NCI-H1436 treated with DMSO at 0.1 percent for 48 hours (cell line): ENCODE data around the gene TARS3.
"Not testable (repeated sequence)": the region's sequence is repeated elsewhere in the genome, so short reads cannot be mapped to it uniquely, and the experiment has no call there.

Source experiments
- DNase-seq: peaks from one replicate; lab custom pipeline; 2025; lab: John Stamatoyannopoulos, UW

Gene TARS3

GRCh38 chr15:101654624-101655337 is 69.5 kb downstream of the TARS3 start:
- not testable (repeated sequence) for DNase-seq

GRCh38 chr15:101654171-101654570 is 70.1 kb downstream of the TARS3 start:
- no peak for DNase-seq

GRCh38 chr15:101652786-101653430 is 71.4 kb downstream of the TARS3 start:
- DNase-seq = no peak

- DNase-seq = no peak
Observed at GRCh38 chr15:101652098-101652785, 72.0 kb downstream of the TARS3 start, which contains the start of gene TM2D3. Gene TM2D3, minus strand, starts transcription at chr15:101652381. Its CDS starts 20 bp downstream, at chr15:101652361.

GRCh38 chr15:101651554-101652097 is 72.6 kb downstream of the TARS3 start:
- DNase-seq = no peak

- DNase-seq = no peak
Observed at GRCh38 chr15:101650145-101650544, 74.1 kb downstream of the TARS3 start.

GRCh38 chr15:101648356-101648755 is 75.9 kb downstream of the TARS3 start:
- no peak for DNase-seq

GRCh38 chr15:101647251-101647650 is 77.0 kb downstream of the TARS3 start:
- DNase-seq = no peak

GRCh38 chr15:101646672-101647071 is 77.6 kb downstream of the TARS3 start:
- DNase-seq = no peak

GRCh38 chr15:101642361-101642760 is 81.9 kb downstream of the TARS3 start:
- DNase-seq = no peak

GRCh38 chr15:101641894-101642293 is 82.4 kb downstream of the TARS3 start:
- DNase-seq = peak; percentile 7

- peak; percentile 1 for DNase-seq
Observed at GRCh38 chr15:101641129-101641764, 83.0 kb downstream of the TARS3 start.

- DNase-seq = no peak
Observed at GRCh38 chr15:101639667-101640066, 84.6 kb downstream of the TARS3 start.

GRCh38 chr15:101637919-101638318 is 86.4 kb downstream of the TARS3 start:
- no peak for DNase-seq

GRCh38 chr15:101637516-101637915 is 86.8 kb downstream of the TARS3 start:
- no peak for DNase-seq

GRCh38 chr15:101637038-101637437 is 87.2 kb downstream of the TARS3 start:
- DNase-seq = no peak

- no peak for DNase-seq
Observed at GRCh38 chr15:101635944-101636727, 88.1 kb downstream of the TARS3 start.

GRCh38 chr15:101633356-101633755 is 90.9 kb downstream of the TARS3 start:
- no peak for DNase-seq

GRCh38 chr15:101626729-101627128 is 97.5 kb downstream of the TARS3 start:
- not testable (repeated sequence) for DNase-seq

GRCh38 chr15:101625980-101626379 is 98.3 kb downstream of the TARS3 start:
- DNase-seq = no peak

GRCh38 chr15:101625184-101625583 is 99.1 kb downstream of the TARS3 start:
- no peak for DNase-seq
